Naive thymus-derived CD8-positive, alpha-beta T cell (primary cell): ENCODE data around the gene STOML1. TPM values are rescaled to one million over a fixed set of nuclear protein-coding genes. Genes with fewer than 3 reads are reported as not detected.

Source experiments
- ATAC-seq, 2 donors: fragments of 150-1000 bp; cut with Tn5 transposase in 1 of 2; sonication (Bioruptor Pico), chemical (Tn5 transposase) in 1 of 2; 1 replicate in 1 of 2; 2 replicates in 1 of 2; pipeline ENCODE4 v1.10.0; 2021; ENCODE audit warnings: mild to moderate bottlenecking in 2 of 2, moderate library complexity in 2 of 2
- POLR2A ChIA-PET: fragments of 350-600 bp; sonication (Branson Sonifier 250); formaldehyde crosslinking; loops from one replicate; lab custom pipeline; 2021; ENCODE audit warnings: antibody characterized with exemption; lab: Charles Lee
- DNase-seq, 10 donors: peaks; one replicate each; pipeline versions ENCODE4 v3.0.0 to v3.0.0-alpha.2; 2020 to 2022
- H3K27ac Mint-ChIP-seq, 10 donors: one replicate each; pipeline ENCODE4 v1.8.0; 2020 to 2022; ENCODE audit warnings: mild to moderate bottlenecking in 10 of 10, mixed read lengths in 10 of 10, moderate library complexity in 4 of 10, inconsistent platforms in 1 of 10
- H3K27me3 Mint-ChIP-seq, 5 donors: one replicate each; pipeline ENCODE4 v1.8.0; 2021 to 2022; ENCODE audit warnings: mixed read lengths in 5 of 5
- H3K36me3 Mint-ChIP-seq, 3 donors: one replicate each; pipeline ENCODE4 v1.8.0; 2020 to 2022; ENCODE audit warnings: mixed read lengths in 3 of 3, mild to moderate bottlenecking in 2 of 3, inconsistent platforms in 1 of 3
- H3K4me1 Mint-ChIP-seq, 4 donors: one replicate each; pipeline ENCODE4 v1.8.0; 2021 to 2022; ENCODE audit warnings: mixed read lengths in 4 of 4
- H3K4me3 Mint-ChIP-seq, 10 donors: one replicate each; pipeline ENCODE4 v1.8.0; 2020 to 2022; ENCODE audit warnings: mild to moderate bottlenecking in 10 of 10, mixed read lengths in 10 of 10, moderate library complexity in 6 of 10, inconsistent platforms in 1 of 10
- H3K9me3 Mint-ChIP-seq, 9 donors: one replicate each; pipeline ENCODE4 v1.8.0; 2020 to 2022; ENCODE audit warnings: mixed read lengths in 9 of 9, mild to moderate bottlenecking in 3 of 9, inconsistent platforms in 1 of 9, moderate library complexity in 1 of 9
- polyA plus RNA-seq, 3 donors: library from polyadenylated mRNA; unstranded; fragments of 300-500 nt; fragmentation: Illumina TruSeq; gene quantifications; one replicate each; pipeline ENCODE4 v1.2.3, GENCODE V29; 2021
- total RNA-seq, 8 experiments: library from RNA in 2 of 8; stranded (reverse) in 2 of 8; gene quantifications; one replicate each; pipeline ENCODE4 v1.2.3 and lab custom pipeline; 2021 to 2026

Gene STOML1
- total and polyA plus RNA-seq, 5 experiments from 2014 or later: 9.6 to 15.6 (median 10.8) TPM

DNA sequence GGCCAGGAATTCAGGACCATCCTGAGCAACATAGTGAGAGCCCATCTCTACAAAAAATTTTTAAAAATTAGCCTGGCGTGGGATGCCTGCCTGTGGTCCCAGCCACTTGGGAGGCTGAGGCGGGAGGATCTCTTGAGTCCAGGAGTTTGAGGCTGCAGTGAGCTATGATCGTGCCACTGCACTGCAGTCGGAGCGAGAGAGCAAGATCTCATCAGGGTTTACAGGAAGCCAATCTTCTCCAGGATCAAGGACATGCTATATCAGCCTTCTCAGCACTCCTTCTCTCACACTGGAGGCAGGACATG is 451 bp upstream of the STOML1 start:
- DNase-seq (no peak), ATAC-seq (no peak)
- peaks cover 26 to 63% (median 57%) of the 10 kb centered on the region in 4 donors for H3K4me1 Mint-ChIP-seq
- no peaks in the 10 kb centered on the region for H3K9me3 Mint-ChIP-seq
- H3K4me3 Mint-ChIP-seq: peak overlapping the region; percentile 74 to 99 (median 82)
- peak overlapping the region; percentile 56 to 86 (median 80) for H3K27ac Mint-ChIP-seq
- POLR2A ChIA-PET: interaction anchor here (1.1 to 3.2 kb wide), 4 partner anchors 11 to 43 kb away, joined by 3 to 13 read pairs (median 4); no protein-coding TSS in a partner anchor
- H3K27me3 Mint-ChIP-seq: no peaks in the 10 kb centered on the region
- peaks cover 0 to 2% (median 0%) of the 10 kb centered on the region in 3 donors for H3K36me3 Mint-ChIP-seq

DNA sequence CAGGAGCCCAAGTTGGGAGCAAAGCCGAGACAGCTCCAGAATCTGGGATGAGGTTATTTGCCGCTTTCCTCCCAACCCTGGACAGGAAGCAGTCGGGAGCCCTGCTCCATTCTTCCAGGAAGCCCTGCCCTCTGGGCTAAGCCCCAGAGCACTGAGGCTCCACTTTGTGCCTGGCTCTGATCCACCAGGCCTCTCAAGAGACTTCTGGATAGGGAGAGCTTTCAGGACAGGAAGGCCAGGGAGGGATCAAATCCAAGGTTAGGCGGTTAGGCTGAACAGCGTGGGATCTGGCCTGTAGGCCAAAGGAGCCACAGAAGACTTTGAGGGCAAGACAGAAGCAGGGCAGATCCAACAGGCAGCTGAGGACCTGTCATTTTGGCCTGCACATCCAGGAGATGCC is 835 bp downstream of the STOML1 start:
- peaks cover 24 to 63% (median 47%) of the 10 kb centered on the region in 4 donors for H3K4me1 Mint-ChIP-seq
- DNase-seq: no peak
- H3K27me3 Mint-ChIP-seq: no peaks in the 10 kb centered on the region
- POLR2A ChIA-PET: interaction anchor here (1.1 to 3.2 kb wide), 3 partner anchors 9 to 40 kb away, joined by 4 to 13 read pairs (median 6); no protein-coding TSS in a partner anchor
- no peaks in the 10 kb centered on the region for H3K9me3 Mint-ChIP-seq
- peaks cover 0 to 10% (median 0%) of the 10 kb centered on the region in 3 donors for H3K36me3 Mint-ChIP-seq
- ATAC-seq: no peak
- peak overlapping the region; percentile 72 to 99 (median 82) for H3K4me3 Mint-ChIP-seq
- peak overlapping the region in 6 of 10 donors; percentile 13 to 80 (median 74) for H3K27ac Mint-ChIP-seq

DNA sequence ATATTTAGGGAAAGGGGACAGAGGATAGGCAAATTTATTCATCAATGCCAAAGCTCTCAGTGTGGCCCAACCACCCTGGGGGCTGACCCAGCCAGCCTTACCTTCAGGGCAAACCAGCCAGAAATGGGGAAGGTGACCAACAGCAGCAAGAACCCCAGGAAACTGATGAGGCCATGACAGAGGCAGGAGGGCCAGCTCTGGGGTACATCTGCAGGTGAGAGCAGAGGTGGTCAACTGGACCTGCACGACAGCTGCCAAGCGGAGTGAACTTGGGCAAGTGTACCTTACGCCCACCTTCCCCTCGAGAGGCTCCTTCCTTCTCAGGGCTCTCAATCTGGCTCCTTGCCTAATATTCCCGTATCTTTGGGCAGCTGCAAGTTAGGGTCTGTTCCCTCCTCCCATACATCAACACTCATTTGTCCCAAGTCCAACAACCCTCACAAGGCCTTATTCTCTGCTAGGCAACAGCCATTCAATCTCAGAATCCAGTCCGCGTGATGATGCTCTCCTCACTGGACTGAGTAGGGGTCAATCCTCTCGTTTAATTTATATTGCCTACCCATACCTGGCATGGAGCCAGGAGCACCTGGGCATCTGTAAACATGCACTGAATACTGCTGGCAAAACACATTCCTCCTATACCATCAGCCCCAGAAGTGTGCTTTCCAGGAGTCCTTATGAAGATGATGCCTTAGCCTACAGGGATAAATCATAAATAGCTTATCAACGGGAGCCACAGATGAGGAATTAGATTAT is 1.7 kb downstream of the STOML1 start:
- Mint-ChIP-seq H3K36me3 (peaks cover 0 to 15% (median 0%) of the 10 kb centered on the region in 3 donors), H3K27ac (peak overlapping the region in 2 of 10 donors; percentile 7 to 75), H3K27me3 (no peaks in the 10 kb centered on the region), H3K9me3 (no peaks in the 10 kb centered on the region), H3K4me1 (peaks cover 23 to 66% (median 43%) of the 10 kb centered on the region in 4 donors), H3K4me3 (peak overlapping the region in 8 of 10 donors; percentile 22 to 99 (median 84))
- DNase-seq: no peak
- no peak for ATAC-seq
- POLR2A ChIA-PET: interaction anchor here (1.4 to 3.2 kb wide), 3 partner anchors 9 to 18 kb away, joined by 4 to 13 read pairs (median 6); no protein-coding TSS in a partner anchor

DNA sequence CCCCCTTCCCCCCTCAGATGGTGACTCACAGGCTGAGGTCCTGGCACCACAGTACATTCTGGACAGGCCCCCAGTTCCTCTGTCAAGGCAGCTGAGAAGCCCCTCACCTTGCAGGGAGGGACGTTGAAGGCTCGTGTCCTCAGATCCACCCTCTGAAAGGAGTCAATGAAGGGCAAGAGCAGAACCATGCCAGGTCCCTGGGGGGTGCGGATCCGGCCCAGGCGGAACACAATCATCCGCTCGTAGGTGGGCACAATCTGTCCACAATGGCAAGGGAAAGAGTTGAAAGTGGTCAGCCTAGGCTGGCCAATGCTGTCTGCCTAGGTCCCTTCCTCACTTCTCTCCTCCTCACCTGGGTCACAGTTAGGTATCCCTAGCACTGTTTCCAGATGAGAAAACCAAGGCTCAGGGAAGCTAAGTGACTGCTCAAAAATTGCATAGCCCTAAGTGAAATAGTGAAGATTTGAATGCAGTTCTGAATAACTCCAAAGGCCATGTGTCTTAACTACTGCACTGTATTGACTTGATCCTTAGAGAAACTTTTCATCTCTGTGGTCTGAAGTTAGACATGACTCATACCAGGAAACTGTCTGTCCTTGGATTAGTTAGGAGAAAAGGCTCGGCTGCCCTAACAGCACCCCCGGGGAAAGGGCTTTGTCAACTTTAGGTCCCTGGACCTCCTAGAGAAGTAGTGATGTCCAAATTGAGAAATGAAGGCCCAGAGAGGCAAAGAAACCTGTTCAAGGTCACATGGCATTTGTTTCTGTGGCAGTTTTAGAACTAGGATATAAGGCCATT is 2.9 kb downstream of the STOML1 start:
- Mint-ChIP-seq H3K27ac (peak overlapping the region in 2 of 10 donors; percentile 21 to 38), H3K36me3 (peaks cover 0 to 19% (median 3%) of the 10 kb centered on the region in 3 donors), H3K27me3 (no peaks in the 10 kb centered on the region), H3K4me3 (no peak overlapping the region), H3K9me3 (no peaks in the 10 kb centered on the region), H3K4me1 (peaks cover 27 to 66% (median 43%) of the 10 kb centered on the region in 4 donors)
- ATAC-seq: no peak
- no peak for DNase-seq
- POLR2A ChIA-PET: interaction anchor here (0.6 to 1.4 kb wide), 3 partner anchors 10 to 1018 kb away, joined by 3 to 4 read pairs (median 3); no protein-coding TSS in a partner anchor

DNA sequence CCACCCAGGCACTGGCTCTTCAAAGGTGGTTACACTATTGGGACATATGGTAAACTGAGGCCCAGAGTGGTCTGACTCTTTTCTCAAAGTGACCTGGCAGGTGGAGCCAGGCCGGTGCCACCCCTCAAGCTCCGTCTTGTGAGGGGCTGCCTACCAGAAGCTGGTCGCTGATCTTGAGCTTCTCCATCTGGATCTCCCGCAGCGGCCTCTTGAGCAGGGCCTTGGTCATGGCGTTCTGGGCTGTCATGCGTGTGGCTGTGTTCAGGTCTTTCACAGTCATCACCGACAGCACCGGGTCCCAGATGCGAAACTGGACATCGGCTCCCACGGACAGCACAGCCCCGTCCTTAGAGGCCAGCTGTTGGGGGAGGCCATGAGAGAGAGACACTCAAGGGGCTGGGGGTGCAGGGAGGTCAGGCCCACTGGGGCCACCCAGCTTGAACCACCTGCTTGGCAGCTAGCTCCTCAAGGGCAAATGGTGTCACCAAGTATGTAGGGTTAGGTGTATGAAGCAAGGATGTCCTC is 3.6 kb downstream of the STOML1 start:
- H3K27ac Mint-ChIP-seq: no peak overlapping the region
- POLR2A ChIA-PET: interaction anchor here (0.6 to 1.3 kb wide), 2 partner anchors 10 to 1018 kb away, joined by 3 read pairs; no protein-coding TSS in a partner anchor
- ATAC-seq: no peak

DNA sequence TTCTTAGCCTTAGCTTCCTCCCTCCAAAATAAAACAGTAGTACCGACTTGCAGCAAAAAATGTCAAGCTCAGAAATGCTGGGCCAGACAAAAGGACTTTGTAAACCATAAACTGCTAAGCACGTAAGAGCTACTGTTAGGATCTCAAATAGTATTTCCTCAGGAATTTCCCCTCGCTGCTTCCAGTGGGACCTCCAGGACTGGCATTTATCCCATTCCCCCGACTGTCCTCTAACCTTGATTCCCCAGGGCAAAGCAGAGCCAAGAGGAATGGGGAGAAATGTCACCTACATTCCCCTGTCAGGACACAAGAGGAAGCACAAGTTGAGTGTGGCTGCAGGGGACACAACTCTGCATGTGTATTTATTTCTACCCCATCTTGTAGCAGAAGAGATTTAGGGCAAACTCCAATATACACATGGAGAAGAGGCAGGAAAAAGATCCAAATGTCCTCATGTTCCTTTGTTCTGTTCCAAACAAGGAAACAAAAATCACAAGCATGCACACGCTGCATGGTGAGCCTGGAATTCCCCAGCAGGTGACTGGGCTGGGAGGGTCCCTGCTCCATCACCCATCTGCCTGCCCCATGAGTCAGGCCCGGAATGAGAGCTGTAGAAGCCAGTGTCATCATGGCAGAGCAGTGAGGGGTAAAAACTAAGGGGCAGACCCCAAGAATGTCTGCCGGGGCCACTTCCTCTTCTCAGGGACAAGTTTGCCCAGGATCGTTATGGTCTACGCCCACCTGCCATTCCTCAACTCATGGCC is 4.2 kb downstream of the STOML1 start:
- Mint-ChIP-seq H3K27me3 (no peaks in the 10 kb centered on the region), H3K4me3 (no peak overlapping the region), H3K4me1 (peaks cover 21 to 65% (median 35%) of the 10 kb centered on the region in 4 donors), H3K27ac (peak overlapping the region in 1 of 10 donors; percentile 10), H3K36me3 (peaks cover 0 to 21% (median 6%) of the 10 kb centered on the region in 3 donors), H3K9me3 (no peaks in the 10 kb centered on the region)
- ATAC-seq (no peak), DNase-seq (no peak)
- POLR2A ChIA-PET: interaction anchor here (1.3 kb wide), 1 partner anchor 9 kb away, joined by 3 read pairs; no protein-coding TSS in a partner anchor

More for the DNA sequence above, 3.6 kb downstream of the STOML1 start:
- DNase-seq: no peak
- H3K4me1 Mint-ChIP-seq: peaks cover 24 to 66% (median 39%) of the 10 kb centered on the region in 4 donors
- no peak overlapping the region for H3K4me3 Mint-ChIP-seq
- H3K36me3 Mint-ChIP-seq: peaks cover 0 to 21% (median 6%) of the 10 kb centered on the region in 3 donors
- no peaks in the 10 kb centered on the region for H3K27me3 Mint-ChIP-seq
- no peaks in the 10 kb centered on the region for H3K9me3 Mint-ChIP-seq

DNA sequence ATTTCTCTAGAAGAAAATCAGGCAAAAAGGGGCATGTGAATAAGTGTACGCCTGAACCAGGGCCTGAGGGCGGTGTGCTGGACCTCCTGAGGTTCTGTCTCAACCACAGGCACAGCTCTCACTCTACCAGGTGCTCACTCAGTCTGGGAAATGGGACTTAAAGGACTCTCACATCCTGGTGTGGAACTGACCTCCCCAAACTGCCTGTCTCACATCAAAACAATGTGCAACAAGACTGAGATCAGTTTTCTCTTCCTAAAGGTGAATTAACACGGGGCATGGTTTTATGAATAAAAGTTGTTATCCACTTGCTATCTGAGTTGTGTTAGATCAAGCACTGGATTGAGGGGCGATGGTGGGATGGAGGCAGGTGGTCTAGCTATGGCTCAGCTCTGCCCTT is 4.8 kb downstream of the STOML1 start:
- H3K27me3 Mint-ChIP-seq: no peaks in the 10 kb centered on the region
- peaks cover 20 to 65% (median 35%) of the 10 kb centered on the region in 4 donors for H3K4me1 Mint-ChIP-seq
- H3K27ac Mint-ChIP-seq: peak overlapping the region in 4 of 10 donors; percentile 10 to 89 (median 40)
- DNase-seq: no peak
- H3K9me3 Mint-ChIP-seq: no peaks in the 10 kb centered on the region
- no peak overlapping the region for H3K4me3 Mint-ChIP-seq
- POLR2A ChIA-PET: interaction anchor here (1.0 kb wide), 1 partner anchor 24 kb away, joined by 3 read pairs; no protein-coding TSS in a partner anchor
- peaks cover 0 to 21% (median 6%) of the 10 kb centered on the region in 3 donors for H3K36me3 Mint-ChIP-seq
- no peak for ATAC-seq

DNA sequence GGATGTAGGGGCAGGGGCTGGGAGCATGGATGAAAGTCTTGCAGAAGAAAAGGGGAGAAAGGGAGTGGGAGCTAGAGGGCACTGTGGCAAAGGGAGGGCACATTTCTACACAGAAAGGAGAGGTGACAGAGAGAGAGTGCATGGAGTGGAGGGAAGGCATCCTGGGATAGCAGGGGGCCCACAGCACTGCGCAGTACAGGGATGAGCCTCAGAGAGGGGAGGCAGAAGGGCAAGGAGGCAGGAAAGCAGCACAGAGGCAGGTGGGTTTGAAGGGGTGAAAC is 5.4 kb downstream of the STOML1 start:
- no peaks in the 10 kb centered on the region for H3K9me3 Mint-ChIP-seq
- H3K4me1 Mint-ChIP-seq: peaks cover 24 to 70% (median 40%) of the 10 kb centered on the region in 4 donors
- H3K4me3 Mint-ChIP-seq: peak overlapping the region in 1 of 10 donors; percentile 55
- no peak for DNase-seq
- H3K27ac Mint-ChIP-seq: peak overlapping the region in 4 of 10 donors; percentile 34 to 89 (median 58)
- POLR2A ChIA-PET: interaction anchor here (1.0 to 2.5 kb wide), 2 partner anchors 8 to 24 kb away, joined by 3 to 12 read pairs; partner anchors contain the start of gene PML
- no peak for ATAC-seq
- peaks cover 0 to 21% (median 6%) of the 10 kb centered on the region in 3 donors for H3K36me3 Mint-ChIP-seq
- H3K27me3 Mint-ChIP-seq: no peaks in the 10 kb centered on the region

DNA sequence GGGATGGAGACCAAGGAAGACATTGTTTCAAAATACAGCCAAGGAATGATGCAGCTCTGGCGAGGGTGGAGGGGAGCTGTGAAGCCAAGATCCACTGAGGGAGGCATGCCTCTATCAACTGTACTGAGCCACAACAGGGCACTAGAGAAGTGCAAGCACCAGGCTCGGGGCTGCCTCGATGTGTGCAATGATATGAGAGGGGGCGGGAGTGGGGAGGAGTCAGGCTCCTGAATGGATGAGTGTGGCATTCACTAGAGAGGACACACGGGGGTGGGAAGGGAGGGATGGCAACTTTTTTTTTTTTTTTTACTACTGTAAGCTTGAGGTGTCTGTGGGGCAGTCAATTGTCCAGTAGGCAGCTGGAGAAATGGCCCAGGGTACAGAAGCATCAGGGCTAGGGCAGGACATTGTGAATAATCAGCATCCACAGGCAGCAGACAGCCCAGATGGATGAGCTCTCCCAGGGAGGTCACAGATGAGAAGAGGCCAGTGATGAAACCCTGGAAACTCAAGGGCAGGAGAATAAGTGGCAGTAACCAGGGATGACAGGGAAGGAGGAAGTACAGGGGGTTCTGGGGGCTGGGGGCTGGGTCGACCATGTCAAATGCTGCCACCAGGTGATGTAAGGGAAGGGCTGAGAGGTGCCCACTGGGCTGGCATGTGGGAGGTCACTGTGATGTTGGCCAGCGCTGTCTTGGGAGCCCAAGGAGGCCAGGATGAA is 5.9 kb downstream of the STOML1 start:
- Mint-ChIP-seq H3K4me3 (peak overlapping the region in 1 of 10 donors; percentile 64), H3K27ac (peak overlapping the region in 5 of 10 donors; percentile 3 to 89 (median 68)), H3K36me3 (peaks cover 0 to 21% (median 6%) of the 10 kb centered on the region in 3 donors), H3K4me1 (peaks cover 25 to 71% (median 42%) of the 10 kb centered on the region in 4 donors), H3K27me3 (no peaks in the 10 kb centered on the region), H3K9me3 (no peaks in the 10 kb centered on the region)
- DNase-seq (no peak), ATAC-seq (no peak)
- POLR2A ChIA-PET: interaction anchor here (1.0 to 2.5 kb wide), 2 partner anchors 8 to 25 kb away, joined by 3 to 12 read pairs; partner anchors contain the start of gene PML

DNA sequence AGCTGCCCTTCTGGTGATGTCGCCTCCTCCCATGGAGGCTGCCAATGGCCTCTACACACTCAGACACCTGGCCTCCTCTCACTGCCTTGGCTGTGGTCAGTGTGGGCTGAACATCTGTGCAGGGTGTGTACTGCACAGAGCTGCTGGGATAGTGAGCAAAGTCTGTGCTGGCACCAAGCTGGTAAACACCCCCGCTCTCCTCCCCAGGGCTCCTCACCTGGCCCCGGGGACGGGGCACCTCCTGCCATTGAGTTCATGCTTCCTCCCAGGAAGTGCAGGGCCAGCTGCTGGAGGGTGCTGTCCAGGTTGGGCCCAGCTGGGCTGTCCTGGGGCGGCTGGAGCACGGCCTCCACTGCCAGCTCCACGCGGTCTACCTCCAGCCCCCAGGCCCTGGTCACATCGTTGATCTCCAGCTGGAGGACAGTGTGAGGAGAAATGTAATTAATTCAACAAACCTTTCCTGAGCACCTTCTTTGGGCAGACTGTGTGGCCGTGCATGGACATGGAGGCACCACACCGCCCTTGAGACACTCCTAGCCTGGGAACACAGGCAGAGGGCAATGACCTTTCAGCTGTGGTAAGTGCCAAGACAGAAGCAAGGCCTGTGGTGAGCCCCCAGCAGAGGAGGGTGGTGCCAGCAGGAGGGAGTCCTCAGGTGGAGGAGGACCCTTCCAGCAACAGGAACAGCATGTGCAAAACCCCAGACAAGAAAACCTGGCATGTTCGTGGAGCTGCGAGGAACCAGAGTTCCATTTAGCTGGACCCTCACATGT is 6.8 kb downstream of the STOML1 start:
- Mint-ChIP-seq H3K36me3 (peaks cover 0 to 21% (median 6%) of the 10 kb centered on the region in 3 donors), H3K4me3 (peak overlapping the region in 4 of 10 donors; percentile 41 to 72 (median 51)), H3K27ac (peak overlapping the region in 7 of 10 donors; percentile 24 to 93 (median 86)), H3K27me3 (no peaks in the 10 kb centered on the region), H3K4me1 (peaks cover 27 to 71% (median 40%) of the 10 kb centered on the region in 4 donors), H3K9me3 (no peaks in the 10 kb centered on the region)
- ATAC-seq: no peak
- POLR2A ChIA-PET: interaction anchor here (0.7 to 2.5 kb wide), 3 partner anchors 9 to 18 kb away, joined by 3 to 12 read pairs (median 3); partner anchors contain the start of gene PML
- no peak for DNase-seq
